Psoas muscle (tissue), 8 donors: ENCODE data around the gene FYB1. TPM values are rescaled to one million over a fixed set of nuclear protein-coding genes. Genes with fewer than 3 reads are reported as not detected.

Experiments
- ATAC-seq, 4 donors: fragments of 200-7000 bp; cut with Tn5 transposase; one replicate each; pipeline ENCODE4 v1.9.1; 2020; ENCODE audit warnings: moderate library complexity in 3 of 4, mild to moderate bottlenecking in 2 of 4
- DNase-seq, 2 donors: peaks; one replicate each; pipeline ENCODE4 v3.0.0-alpha.2; 2020
- H3K27ac ChIP-seq: fragments of 200-600 bp; one replicate; pipeline ENCODE4 v1.8.0; 2022
- H3K27me3 ChIP-seq, 3 donors: fragments of 200-600 bp in 1 of 3; one replicate each; pipeline versions ENCODE4 v1.6.1 to v1.8.0; 2013 to 2022; ENCODE audit warnings: low read length in 2 of 3, mild to moderate bottlenecking in 2 of 3, moderate library complexity in 1 of 3; ENCODE audit not compliant: insufficient read depth in 3 of 3
- H3K36me3 ChIP-seq, 2 donors: fragments of 200-600 bp in 1 of 2; one replicate each; pipeline versions ENCODE4 v1.6.1 to v1.8.0; 2013 to 2022; ENCODE audit warnings: low read depth in 1 of 2, mild to moderate bottlenecking in 1 of 2, moderate library complexity in 1 of 2; ENCODE audit not compliant: insufficient read depth in 1 of 2
- H3K4me1 ChIP-seq: fragments of 200-600 bp; one replicate; pipeline ENCODE4 v1.8.0; 2022
- H3K4me3 ChIP-seq: fragments of 200-600 bp; one replicate; pipeline ENCODE4 v1.8.0; 2022; ENCODE audit warnings: mild to moderate bottlenecking
- H3K9me3 ChIP-seq: fragments of 200-600 bp; one replicate; pipeline ENCODE4 v1.8.0; 2022
- WGBS, 3 donors: extraction: QIAGEN DNeasy Blood & Tissue Kit; methylation state at CpG; one replicate each; pipeline versions ENCODE4 v1.1.6 to v1.1.7; 2013; 5-methylcytosine and 5-hydroxymethylcytosine counted together
- intact Hi-C, 2 donors: fragments of 100-400 bp; cut with DNase I; formaldehyde crosslinking; loops; one replicate each; pipeline versions ENCODE4 v1.11.0 to v1.14.2; 2022
- polyA plus RNA-seq, 3 donors: library from polyadenylated mRNA; stranded (reverse); fragments of 200-250 nt; gene quantifications; one replicate each; pipeline ENCODE4 v1.2.3, GENCODE V29; 2013
- total RNA-seq, 4 donors: library from RNA; stranded (reverse); fragmentation: NEBNext Ultra II Directional in 2 of 4; extraction: Animal tissue kit (Norgen Biotek cat#: 25700) in 2 of 4; gene quantifications; one replicate each; pipeline versions ENCODE4 v1.2.1 to v1.2.4, GENCODE V29; 2021 to 2023
- TF ChIP-seq, protein P1 (sequence below): fragments of 200-600 bp; IDR thresholded peaks from one replicate; pipeline ENCODE4 v1.8.0; 2022; ENCODE audit warnings: antibody characterized with exemption
- donor health status: healthy with polysubstance abuse.
- donor health status: DM: no; HTN: no; CAD: no; lungs with moderate emphysema.
- donor health status: Bipolar disorder and iron deficiency.
- donor health status: healthy.
- donor health status: DM: yes; HTN: yes; CAD: no.
- donor health status: DM: no; HTN: no; CAD: no.
- donor health status: DM: no; HTN: no; CAD: no.
- donor health status: DM: yes; HTN: yes; CAD: no.

The FYB1 gene
- total and polyA plus RNA-seq, 7 donors: 0.22 to 3.2 (median 1.3) TPM

GRCh38 chr5:39120052-39120420, 99.3 kb downstream of the FYB1 start:
- intact Hi-C loops: no loop called here
- Histone ChIP-seq H3K9me3 (no peaks in the 10 kb centered on the region), H3K4me3 (no peak overlapping the region), H3K27me3 (no peaks in the 10 kb centered on the region), H3K36me3 (no peaks in the 10 kb centered on the region), H3K4me1 (no peaks in the 10 kb centered on the region), H3K27ac (no peak overlapping the region)
- DNase-seq (no peak), ATAC-seq (no peak)
- TF ChIP-seq, protein P1, sequence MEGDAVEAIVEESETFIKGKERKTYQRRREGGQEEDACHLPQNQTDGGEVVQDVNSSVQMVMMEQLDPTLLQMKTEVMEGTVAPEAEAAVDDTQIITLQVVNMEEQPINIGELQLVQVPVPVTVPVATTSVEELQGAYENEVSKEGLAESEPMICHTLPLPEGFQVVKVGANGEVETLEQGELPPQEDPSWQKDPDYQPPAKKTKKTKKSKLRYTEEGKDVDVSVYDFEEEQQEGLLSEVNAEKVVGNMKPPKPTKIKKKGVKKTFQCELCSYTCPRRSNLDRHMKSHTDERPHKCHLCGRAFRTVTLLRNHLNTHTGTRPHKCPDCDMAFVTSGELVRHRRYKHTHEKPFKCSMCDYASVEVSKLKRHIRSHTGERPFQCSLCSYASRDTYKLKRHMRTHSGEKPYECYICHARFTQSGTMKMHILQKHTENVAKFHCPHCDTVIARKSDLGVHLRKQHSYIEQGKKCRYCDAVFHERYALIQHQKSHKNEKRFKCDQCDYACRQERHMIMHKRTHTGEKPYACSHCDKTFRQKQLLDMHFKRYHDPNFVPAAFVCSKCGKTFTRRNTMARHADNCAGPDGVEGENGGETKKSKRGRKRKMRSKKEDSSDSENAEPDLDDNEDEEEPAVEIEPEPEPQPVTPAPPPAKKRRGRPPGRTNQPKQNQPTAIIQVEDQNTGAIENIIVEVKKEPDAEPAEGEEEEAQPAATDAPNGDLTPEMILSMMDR: no peak
- 51 to 68% (median 64%) methylated on average over 1 of the region's 1 CpG for WGBS, 3 donors

GRCh38 chr5:39119404-39120051, 99.8 kb downstream of the FYB1 start:
- DNase-seq: no peak

GRCh38 chr5:39118638-39119037, 100.7 kb downstream of the FYB1 start:
- no peaks in the 10 kb centered on the region for H3K4me1 ChIP-seq

More at GRCh38 chr5:39119404-39120051, 99.8 kb downstream of the FYB1 start:
- no peaks in the 10 kb centered on the region for H3K27me3 ChIP-seq
- TF ChIP-seq, protein P1: no peak
- no peaks in the 10 kb centered on the region for H3K36me3 ChIP-seq
- H3K9me3 ChIP-seq: no peaks in the 10 kb centered on the region
- no peak for ATAC-seq
- H3K27ac ChIP-seq: no peak overlapping the region
- WGBS, 3 donors: 54 to 62% (median 59%) methylated on average over 3 of the region's 3 CpGs
- H3K4me1 ChIP-seq: no peaks in the 10 kb centered on the region
- peak overlapping the region; percentile 24 for H3K4me3 ChIP-seq
- intact Hi-C loops: no loop called here

GRCh38 chr5:39117401-39117800, 102.0 kb downstream of the FYB1 start:
- no peak overlapping the region for H3K4me3 ChIP-seq
- intact Hi-C loops: no loop called here
- H3K27me3 ChIP-seq: no peaks in the 10 kb centered on the region
- WGBS, 3 donors: 69 to 86% (median 83%) methylated on average over 2 of the region's 2 CpGs
- no peaks in the 10 kb centered on the region for H3K4me1 ChIP-seq
- no peaks in the 10 kb centered on the region for H3K9me3 ChIP-seq
- H3K27ac ChIP-seq: no peak overlapping the region
- no peaks in the 10 kb centered on the region for H3K36me3 ChIP-seq
- ATAC-seq (no peak), DNase-seq (no peak)
- TF ChIP-seq, protein P1: no peak

More at GRCh38 chr5:39118638-39119037, 100.7 kb downstream of the FYB1 start:
- Histone ChIP-seq H3K36me3 (no peaks in the 10 kb centered on the region), H3K27ac (no peak overlapping the region), H3K27me3 (no peaks in the 10 kb centered on the region), H3K4me3 (no peak overlapping the region), H3K9me3 (no peaks in the 10 kb centered on the region)
- intact Hi-C loops: no loop called here
- ATAC-seq: no peak
- no peak for DNase-seq
- TF ChIP-seq, protein P1: no peak
- WGBS, 3 donors: 74 to 85% (median 81%) methylated on average over 2 of the region's 2 CpGs
